ENCODE data around the gene RHOC.

RHOC gene

DNA sequence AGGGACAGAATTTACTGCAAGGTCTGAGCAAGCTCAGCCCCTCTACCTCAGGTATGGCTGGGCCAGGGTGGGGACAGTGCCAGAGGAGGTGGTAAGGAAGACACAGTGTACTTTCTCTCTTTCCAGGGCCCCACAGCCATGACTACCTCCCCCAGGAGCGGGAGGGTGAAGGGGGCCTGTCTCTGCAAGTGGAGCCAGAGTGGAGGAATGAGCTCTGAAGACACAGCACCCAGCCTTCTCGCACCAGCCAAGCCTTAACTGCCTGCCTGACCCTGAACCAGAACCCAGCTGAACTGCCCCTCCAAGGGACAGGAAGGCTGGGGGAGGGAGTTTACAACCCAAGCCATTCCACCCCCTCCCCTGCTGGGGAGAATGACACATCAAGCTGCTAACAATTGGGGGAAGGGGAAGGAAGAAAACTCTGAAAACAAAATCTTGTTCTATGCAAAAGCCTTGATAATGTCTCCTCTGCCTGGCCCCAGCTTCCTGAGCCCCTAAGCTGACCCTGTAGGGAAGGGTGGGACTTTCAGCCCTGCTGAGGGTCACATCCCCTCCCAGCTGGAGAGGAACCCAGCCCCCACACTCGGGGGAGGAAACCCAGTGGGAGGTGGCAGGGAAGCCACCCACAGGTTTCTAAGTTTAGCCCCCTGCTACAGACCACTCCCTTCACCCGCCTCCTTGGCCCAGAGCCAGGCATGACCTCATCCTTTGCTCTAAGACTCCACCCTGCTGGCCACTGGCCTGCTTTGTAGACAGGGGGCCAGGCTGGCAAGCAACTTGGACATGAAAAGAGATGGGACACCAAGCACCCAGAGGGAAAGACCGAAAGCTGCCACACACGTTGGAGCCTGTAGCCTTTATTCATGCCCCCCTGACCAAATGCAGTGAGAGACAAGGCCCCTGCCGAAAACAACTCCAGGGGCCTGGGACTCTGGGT is 6.4 kb downstream of the RHOC start:
- H3K36me3 Mint-ChIP-seq (ENCODE audit: low read depth), result peaks cover 46% of the 10 kb centered on the region
- peak; percentile 85 for DNase-seq
- H3K9me3 Mint-ChIP-seq, result no peaks in the 10 kb centered on the region
- H3K27me3 Mint-ChIP-seq (ENCODE audit: low read depth, poor library complexity), result peaks cover 4% of the 10 kb centered on the region
- peak overlapping the region; percentile 59 for H3K4me3 Mint-ChIP-seq
- TF ChIP-seq, protein P1, sequence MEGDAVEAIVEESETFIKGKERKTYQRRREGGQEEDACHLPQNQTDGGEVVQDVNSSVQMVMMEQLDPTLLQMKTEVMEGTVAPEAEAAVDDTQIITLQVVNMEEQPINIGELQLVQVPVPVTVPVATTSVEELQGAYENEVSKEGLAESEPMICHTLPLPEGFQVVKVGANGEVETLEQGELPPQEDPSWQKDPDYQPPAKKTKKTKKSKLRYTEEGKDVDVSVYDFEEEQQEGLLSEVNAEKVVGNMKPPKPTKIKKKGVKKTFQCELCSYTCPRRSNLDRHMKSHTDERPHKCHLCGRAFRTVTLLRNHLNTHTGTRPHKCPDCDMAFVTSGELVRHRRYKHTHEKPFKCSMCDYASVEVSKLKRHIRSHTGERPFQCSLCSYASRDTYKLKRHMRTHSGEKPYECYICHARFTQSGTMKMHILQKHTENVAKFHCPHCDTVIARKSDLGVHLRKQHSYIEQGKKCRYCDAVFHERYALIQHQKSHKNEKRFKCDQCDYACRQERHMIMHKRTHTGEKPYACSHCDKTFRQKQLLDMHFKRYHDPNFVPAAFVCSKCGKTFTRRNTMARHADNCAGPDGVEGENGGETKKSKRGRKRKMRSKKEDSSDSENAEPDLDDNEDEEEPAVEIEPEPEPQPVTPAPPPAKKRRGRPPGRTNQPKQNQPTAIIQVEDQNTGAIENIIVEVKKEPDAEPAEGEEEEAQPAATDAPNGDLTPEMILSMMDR (IDR thresholded peaks at IDR 0.05), result no peak
- peaks cover 78% of the 10 kb centered on the region for H3K4me1 Mint-ChIP-seq
- peak overlapping the region; percentile 88 for H3K27ac Mint-ChIP-seq

DNA sequence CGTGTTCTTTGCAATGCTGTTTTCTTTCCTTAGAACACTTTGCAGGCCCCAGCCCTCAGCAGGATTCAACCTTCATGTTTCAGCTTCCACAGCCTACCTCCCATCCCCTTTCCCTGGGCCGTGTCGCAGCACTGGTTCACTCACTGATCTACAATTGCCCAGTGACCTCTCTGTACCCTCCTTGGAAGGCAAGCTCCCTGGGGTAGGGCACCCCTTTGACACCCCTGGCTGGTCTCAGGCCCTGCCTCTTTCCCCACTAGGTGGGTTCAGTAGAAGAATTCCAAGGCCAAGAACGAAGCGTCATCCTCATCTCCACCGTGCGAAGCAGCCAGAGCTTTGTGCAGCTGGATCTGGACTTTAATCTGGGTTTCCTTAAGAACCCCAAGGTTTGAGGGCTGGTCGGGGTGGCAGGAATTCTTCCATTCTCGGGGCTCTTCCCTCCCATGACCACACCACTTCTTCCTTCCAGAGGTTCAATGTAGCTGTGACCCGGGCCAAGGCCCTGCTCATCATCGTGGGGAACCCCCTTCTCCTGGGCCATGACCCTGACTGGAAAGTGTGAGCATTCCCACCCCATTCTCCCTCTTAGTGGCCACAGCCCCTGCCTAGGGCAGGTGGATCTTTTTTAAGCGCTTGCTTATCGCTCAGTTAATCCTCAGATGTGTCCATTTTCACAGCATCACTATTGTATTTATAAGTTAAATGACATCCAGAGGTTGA is 7.3 kb downstream of the RHOC start:
- peak overlapping the region; percentile 49 for H3K4me3 Mint-ChIP-seq
- no peaks in the 10 kb centered on the region for H3K9me3 Mint-ChIP-seq
- TF ChIP-seq, protein P1 (IDR thresholded peaks at IDR 0.05), result no peak
- peaks cover 68% of the 10 kb centered on the region for H3K4me1 Mint-ChIP-seq
- H3K36me3 Mint-ChIP-seq (ENCODE audit: low read depth), result peaks cover 54% of the 10 kb centered on the region
- no peak for DNase-seq
- peaks cover 4% of the 10 kb centered on the region for H3K27me3 Mint-ChIP-seq (ENCODE audit: low read depth, poor library complexity)
- H3K27ac Mint-ChIP-seq, result peak overlapping the region; percentile 88

DNA sequence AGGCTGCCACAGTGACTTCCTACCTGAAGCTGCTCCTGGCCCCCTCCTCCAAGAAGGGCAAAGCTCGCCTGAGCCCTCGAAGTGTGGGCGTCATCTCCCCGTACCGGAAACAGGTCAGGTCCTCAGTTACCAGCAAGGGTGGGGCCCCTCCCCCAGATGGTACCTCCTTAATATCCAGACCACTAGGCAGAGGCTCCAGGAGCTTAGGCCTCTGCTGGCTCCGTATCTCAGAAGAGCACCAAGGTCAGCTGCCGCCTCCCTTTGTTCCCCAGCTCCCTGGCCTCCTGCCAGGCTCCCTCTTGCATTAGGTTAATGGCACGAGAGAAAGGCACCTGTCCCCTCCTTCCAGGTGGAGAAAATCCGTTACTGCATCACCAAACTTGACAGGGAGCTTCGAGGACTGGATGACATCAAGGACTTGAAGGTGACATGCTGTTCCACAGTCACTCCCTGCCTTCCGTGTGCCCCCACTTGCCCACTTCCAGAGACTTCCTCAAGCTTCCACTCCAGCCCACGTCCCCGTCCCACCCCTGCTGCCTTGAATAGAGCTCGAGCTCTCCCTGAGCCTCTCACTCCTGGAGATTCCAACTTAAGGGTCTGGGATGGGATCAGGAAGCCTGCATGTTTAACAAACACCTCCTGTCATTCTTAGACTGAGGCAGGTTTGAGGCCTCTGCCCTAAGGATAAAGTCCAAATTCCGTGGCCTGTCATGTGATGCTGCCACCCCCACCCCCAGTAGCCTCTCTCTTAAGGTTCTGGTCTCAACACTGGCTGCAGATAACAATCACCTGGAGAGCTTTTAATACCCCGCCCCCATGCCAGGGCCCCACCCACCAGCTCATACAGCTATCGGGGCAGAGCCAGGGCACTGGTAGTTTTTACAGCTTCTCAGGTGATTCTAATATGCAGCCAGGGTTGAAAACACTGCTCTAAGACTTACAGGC is 8.3 kb downstream of the RHOC start:
- H3K4me1 Mint-ChIP-seq, result peaks cover 59% of the 10 kb centered on the region
- H3K4me3 Mint-ChIP-seq, result no peak overlapping the region
- DNase-seq, result no peak
- H3K27me3 Mint-ChIP-seq (ENCODE audit: low read depth, poor library complexity), result peaks cover 4% of the 10 kb centered on the region
- peaks cover 54% of the 10 kb centered on the region for H3K36me3 Mint-ChIP-seq (ENCODE audit: low read depth)
- H3K9me3 Mint-ChIP-seq, result no peaks in the 10 kb centered on the region
- H3K27ac Mint-ChIP-seq, result no peak overlapping the region
- TF ChIP-seq, protein P1 (IDR thresholded peaks at IDR 0.05), result no peak

DNA sequence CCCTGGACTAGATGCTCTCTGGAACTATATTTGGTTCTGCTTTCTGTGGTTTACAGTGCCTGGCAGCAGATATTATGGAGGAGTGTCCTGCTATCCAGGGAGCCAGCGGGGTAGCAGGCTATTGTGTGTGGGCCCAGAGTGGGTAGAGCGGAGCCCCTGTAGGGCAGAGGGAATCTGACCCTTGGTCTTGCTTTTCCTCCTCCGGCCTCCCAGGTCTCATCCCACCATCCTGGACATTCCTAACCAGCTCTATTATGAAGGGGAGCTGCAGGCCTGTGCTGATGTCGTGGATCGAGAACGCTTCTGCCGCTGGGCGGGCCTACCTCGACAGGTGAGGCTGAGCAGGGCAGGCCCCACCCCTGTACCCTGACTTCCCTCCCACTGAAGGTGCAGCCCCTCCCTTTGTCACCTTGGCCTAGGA is 9.1 kb downstream of the RHOC start:
- H3K27me3 Mint-ChIP-seq (ENCODE audit: low read depth, poor library complexity), result peaks cover 4% of the 10 kb centered on the region
- no peak overlapping the region for H3K27ac Mint-ChIP-seq
- H3K4me1 Mint-ChIP-seq, result peaks cover 50% of the 10 kb centered on the region
- DNase-seq, result no peak
- H3K4me3 Mint-ChIP-seq, result no peak overlapping the region
- TF ChIP-seq, protein P1 (IDR thresholded peaks at IDR 0.05), result no peak
- H3K9me3 Mint-ChIP-seq, result no peaks in the 10 kb centered on the region
- peaks cover 54% of the 10 kb centered on the region for H3K36me3 Mint-ChIP-seq (ENCODE audit: low read depth)

DNA sequence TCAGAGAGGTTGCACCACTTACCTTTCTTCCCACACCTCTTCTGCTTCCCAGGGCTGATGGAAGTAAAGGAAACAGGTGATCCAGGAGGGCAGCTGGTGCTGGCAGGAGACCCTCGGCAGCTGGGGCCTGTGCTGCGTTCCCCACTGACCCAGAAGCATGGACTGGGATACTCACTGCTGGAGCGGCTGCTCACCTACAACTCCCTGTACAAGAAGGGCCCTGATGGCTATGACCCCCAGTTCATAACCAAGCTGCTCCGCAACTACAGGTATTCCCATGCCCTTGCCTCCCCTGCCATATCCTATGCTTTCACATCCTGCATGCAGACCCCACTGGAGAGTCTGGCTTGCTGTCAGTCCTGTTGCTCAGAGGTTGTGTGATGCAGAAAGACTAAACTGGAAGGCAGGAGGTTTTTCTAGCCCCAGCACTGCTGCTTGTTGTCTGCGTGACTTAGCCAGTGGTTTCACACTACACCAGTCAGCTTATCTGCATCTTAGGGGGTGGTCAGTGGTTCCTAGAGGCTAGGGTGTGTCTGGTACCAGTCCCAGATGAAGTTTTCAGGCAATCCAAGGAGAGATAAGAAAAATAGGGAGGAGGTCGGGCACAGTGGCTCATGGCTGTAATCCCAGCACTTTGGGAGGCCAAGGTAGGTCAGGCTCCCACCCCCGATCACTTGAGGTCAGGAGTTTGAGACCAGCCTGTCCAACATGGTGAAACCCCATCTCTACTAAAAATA is 10.2 kb downstream of the RHOC start:
- peaks cover 54% of the 10 kb centered on the region for H3K36me3 Mint-ChIP-seq (ENCODE audit: low read depth)
- no peak overlapping the region for H3K4me3 Mint-ChIP-seq
- TF ChIP-seq, protein P1 (IDR thresholded peaks at IDR 0.05), result no peak
- H3K27me3 Mint-ChIP-seq (ENCODE audit: low read depth, poor library complexity), result peaks cover 4% of the 10 kb centered on the region
- DNase-seq, result no peak
- H3K27ac Mint-ChIP-seq, result no peak overlapping the region
- peaks cover 40% of the 10 kb centered on the region for H3K4me1 Mint-ChIP-seq
- no peaks in the 10 kb centered on the region for H3K9me3 Mint-ChIP-seq

Measured in nephron progenitor cell (in vitro differentiated cells).